ENCODE measurements around the gene SMIM13.
A peak's percentile ranks its signal among the peaks of the same experiment; 100 is the strongest.

The SMIM13 gene

GRCh38 chr6:11123978-11124377 lies 30.3 kb downstream of the SMIM13 start:
- FAIRE-seq: no peak

- FAIRE-seq: no peak
Measured at GRCh38 chr6:11126876-11127275, 33.2 kb downstream of the SMIM13 start.

GRCh38 chr6:11128608-11129007 lies 35.0 kb downstream of the SMIM13 start:
- no peak for FAIRE-seq

- no peak for FAIRE-seq
Measured at GRCh38 chr6:11129908-11130565, 36.4 kb downstream of the SMIM13 start.

GRCh38 chr6:11130605-11131004 lies 37.0 kb downstream of the SMIM13 start:
- FAIRE-seq: no peak

- no peak for FAIRE-seq
Measured at GRCh38 chr6:11132194-11132888, 38.7 kb downstream of the SMIM13 start.

GRCh38 chr6:11133281-11133680 lies 39.6 kb downstream of the SMIM13 start:
- FAIRE-seq: no peak

GRCh38 chr6:11136809-11137208 lies 43.2 kb downstream of the SMIM13 start:
- FAIRE-seq: no peak

- FAIRE-seq: no peak
Measured at GRCh38 chr6:11139051-11139960, 45.7 kb downstream of the SMIM13 start.

GRCh38 chr6:11140056-11140455 lies 46.4 kb downstream of the SMIM13 start:
- no peak for FAIRE-seq

GRCh38 chr6:11141295-11141694 lies 47.7 kb downstream of the SMIM13 start:
- no peak for FAIRE-seq

GRCh38 chr6:11142296-11143027 lies 48.8 kb downstream of the SMIM13 start:
- FAIRE-seq: no peak

- no peak for FAIRE-seq
Measured at GRCh38 chr6:11143394-11144371, 50.0 kb downstream of the SMIM13 start.

- peak; percentile 79 for FAIRE-seq
Measured at GRCh38 chr6:11144393-11144851, 50.8 kb downstream of the SMIM13 start.

- FAIRE-seq: no peak
Measured at GRCh38 chr6:11146117-11146826, 52.6 kb downstream of the SMIM13 start.

GRCh38 chr6:11149551-11149950 lies 55.9 kb downstream of the SMIM13 start:
- no peak for FAIRE-seq

GRCh38 chr6:11151488-11151887 lies 57.9 kb downstream of the SMIM13 start:
- no peak for FAIRE-seq

GRCh38 chr6:11152581-11152980 lies 58.9 kb downstream of the SMIM13 start:
- no peak for FAIRE-seq

- no peak for FAIRE-seq
Measured at GRCh38 chr6:11153447-11153846, 59.8 kb downstream of the SMIM13 start.

GRCh38 chr6:11155589-11155988 lies 62.0 kb downstream of the SMIM13 start:
- FAIRE-seq: no peak

GRCh38 chr6:11160199-11160598 lies 66.6 kb downstream of the SMIM13 start:
- no peak for FAIRE-seq

Data from G401.6 (cell line).